ENCODE results near the gene CRLF1.
"Not testable (repeated sequence)": the region's sequence is repeated elsewhere in the genome, so short reads cannot be mapped to it uniquely, and the experiment has no call there.

CRLF1 gene

DNA sequence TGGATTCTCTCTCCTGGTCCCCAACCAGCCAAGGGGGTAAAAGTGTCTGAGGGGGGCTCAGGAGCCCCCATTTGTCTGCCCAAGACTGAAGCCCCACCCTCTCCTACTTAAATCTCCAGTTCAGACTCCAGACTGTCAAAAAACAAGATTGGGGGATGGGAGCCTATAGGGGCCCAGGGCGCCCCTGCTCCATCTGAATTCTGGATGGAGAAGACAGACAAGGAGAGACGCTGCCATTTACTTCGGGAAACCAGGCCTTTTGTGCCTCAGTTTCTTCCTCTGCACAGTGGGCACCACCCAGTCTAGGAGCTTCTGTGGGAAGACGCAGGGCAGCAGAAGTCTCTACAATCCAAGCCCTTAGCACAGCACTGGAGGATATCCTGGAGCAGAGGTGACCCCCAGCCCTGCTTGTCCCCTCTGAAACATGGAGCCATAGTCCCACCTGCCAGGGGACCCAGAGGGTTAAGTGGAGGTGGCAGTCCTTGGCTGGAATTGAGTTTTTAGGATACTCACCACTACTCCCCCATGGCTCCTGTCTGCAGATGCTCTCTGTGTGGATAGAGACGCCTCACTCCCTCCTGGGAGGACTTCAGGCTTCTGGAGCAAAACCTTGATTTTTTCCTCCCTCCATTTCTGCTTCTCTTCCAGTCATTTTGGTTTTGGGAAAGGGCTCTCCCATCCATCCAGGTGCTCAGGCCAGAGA is 1.7 kb upstream of the CRLF1 start:
- no peak for DNase-seq

DNA sequence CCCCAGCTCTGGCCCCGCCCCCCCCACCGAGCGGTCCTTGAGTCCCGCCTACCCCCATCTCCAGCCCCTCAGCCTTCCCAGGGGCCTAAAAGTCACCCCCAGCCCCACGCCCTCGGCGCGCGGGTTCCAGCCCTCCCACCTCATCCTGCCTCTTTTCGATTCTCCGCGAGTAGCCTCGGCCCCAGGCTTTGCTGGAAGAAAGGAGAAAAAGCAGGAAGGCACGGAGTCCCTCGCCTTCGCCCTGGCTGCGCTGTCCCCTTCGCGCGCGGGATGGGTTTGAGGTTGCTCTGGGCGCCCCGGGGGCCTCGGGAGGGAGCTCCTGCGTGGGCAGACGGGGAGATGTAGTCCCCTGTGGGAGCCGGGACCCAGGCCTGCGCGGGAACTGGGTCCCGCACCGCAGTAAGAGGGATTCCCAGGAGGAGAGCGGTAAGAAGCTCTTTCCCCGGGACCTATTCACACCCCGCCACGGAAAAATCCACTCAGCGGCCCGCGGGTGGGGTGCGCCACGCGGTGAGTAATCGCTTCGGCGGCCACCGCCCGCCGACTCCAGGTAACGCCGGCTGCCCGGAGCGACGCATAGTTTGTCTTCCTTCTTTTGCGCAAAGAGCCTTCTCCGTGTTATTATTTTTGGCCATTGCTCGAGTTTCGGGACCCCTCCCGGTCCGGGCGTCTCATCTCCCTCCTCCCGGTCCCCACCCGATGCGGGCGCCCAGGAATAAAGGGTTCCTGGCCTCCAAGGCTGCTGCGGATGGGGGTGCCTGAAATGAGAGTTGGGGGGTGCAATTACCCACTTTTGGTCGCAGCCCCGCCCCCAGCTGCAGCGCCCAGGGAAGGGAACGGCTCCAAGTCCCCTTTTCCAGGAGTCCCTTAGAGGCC is 865 bp upstream of the CRLF1 start:
- no peak for DNase-seq

DNA sequence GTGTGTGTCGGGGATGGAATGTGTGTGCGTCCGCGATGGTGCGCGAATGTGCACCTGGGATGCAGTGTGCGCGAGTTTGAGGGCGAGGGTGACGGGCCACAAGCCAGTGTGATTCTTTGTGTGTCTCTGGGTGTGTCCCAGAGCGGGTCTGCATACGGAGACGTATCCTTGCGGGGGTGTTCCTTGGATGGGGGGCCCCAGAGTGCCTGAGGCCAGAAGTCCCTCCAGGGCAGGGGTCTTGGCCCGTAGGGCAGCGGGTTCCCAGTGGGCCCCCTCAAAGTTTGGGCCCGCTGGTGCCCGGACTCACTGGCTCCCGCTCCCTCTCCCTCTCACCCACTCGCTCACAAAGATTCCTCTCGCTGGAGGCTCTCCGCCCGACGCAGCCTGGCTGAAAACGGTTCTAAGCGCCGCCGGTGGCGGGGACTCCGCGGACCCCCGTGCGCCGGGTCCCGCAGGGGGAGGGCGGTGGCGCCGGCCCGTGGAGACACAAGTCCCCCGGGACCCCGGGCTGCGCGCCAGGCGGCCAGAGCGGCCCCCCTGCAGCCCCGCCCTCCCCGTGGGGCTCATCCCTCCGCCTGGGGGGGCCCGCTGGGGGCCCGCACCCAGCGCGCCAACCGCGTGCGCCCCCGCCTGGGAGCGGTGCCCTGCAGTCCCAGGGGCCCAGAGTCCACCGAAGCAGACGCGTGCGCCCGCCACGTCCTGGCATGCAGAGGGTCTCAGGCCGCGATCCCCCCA is 886 bp downstream of the CRLF1 start:
- DNase-seq: no peak

DNA sequence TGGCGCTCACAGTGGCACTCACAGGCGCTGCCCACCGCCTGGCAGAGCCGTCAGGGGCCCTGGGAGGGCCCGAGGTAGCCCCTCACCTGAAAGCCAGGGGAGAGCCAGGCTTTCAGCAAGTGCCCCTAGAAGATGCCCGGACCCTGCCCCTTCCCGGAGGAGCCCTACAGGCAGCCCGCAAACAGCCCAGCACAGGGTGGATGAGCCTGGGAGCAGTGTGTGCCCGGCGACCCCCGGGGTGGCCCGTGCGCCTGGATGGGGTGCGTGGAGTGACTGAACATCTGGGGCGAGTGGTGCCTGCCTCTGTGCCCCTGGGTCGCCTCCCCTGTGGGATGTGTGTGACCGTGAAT is 1.4 kb downstream of the CRLF1 start:
- DNase-seq: no peak

DNA sequence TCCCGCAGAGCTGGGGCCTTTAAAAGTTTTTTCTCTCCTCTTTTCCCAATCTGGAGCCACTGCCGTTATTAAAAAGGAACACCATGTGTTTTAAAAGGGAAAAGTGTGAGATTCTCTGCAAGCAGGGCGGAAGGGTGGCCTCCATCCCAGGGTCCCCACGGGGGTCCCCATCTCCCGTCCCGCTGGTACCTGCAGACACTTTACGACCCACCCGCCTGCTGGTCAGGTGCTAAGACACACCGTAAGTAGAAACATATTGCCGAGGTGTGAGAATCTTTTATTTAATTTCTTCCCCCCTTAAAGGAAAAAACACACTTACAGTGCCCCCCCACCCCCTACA is 1.8 kb downstream of the CRLF1 start:
- no peak for DNase-seq

DNA sequence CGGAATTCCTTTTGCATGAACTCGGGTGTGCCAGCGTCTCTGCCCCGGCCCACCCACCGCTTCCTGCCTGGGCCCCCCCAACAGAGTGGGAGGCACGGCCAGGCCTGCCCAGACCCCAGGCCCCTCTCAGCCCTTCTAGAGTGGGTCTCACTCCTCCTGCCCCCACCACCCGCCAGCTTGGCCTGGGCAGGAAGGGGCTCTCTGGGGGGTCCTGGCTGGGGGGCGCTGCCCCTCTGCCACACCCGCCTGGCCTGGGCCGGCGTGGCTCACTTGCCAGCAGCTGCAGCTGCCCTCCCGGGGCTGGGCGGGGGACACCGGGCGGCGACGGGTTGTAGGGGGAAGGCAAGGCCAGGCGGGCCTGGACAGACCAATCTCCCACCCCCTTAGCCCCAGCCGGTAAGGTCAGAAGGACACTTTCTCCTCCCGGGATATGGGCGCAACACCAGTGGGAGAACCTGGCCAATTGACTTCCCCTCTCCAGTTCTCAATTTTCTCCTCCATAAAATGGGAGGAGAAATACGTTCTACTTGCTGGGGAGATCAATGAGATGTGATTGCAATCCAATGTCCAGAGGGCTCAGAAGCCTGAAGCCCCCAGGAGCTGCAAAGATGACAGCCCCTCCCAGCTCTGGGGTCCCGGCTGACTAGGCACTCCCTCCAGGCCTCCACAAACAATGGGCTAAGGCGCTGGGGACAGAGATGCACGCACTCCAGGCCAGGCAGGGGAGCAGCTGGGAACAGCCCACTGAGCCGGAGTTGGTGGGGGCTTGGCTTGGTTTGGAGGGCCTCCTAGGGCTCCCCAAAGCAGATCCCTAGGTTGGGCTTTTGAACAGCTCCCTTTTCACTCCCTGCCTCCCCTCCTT is 2.4 kb downstream of the CRLF1 start:
- DNase-seq: no peak

DNA sequence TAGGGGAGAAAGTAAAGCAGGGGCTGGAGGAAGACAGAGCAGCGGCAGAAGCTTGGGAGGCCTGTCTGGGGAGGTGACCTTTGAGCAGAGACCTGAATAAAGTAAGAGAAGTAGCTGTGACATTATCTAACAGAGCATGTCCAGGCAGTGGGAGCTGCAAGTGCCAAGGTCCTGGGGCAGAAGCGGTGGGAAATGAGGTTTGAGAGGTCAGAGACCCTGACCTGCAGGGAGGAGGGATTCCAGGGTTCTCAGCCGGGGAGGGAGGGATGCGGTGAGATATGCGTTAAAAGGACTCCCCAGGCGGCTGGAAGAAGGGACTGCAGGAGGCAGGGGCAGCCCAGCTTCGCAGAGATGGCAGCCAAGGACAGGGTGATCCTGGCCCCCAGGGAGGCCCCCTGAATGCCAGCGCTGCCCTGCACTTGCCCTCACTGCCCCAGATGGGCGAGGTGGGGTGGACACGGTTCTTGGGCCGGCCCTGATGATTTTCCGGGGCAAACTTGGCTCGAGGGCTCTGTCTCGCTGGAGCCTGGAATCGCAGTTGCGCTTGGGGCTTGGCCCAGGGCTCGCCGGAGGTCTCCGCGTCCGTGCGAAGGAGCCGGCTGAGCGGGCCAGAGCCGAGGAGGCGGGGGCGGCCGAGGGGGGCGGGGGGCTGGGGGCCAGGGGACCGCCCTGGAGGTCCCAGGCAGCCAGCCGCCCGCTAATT is 3.2 kb downstream of the CRLF1 start:
- DNase-seq: no peak

DNA sequence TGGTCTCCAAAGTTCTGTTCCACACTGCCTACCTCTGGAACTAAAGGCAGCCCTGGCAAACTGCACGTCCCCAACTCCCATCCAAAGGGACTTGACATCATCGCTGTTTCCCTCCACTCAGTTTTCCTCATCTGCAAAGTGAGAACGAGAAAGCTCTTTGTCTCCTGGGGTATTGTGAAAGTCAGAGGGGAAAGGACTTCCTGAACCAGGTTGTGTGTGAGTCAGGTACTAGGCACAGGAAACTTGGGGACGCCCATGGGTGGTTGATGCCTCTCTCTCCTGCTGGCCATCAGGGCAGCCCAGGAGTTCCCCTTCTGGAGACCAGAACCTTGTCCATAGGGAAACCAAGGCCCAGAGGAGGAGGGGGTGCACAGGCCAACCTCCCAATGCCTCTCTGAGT is 4.7 kb downstream of the CRLF1 start:
- no peak for DNase-seq

DNA sequence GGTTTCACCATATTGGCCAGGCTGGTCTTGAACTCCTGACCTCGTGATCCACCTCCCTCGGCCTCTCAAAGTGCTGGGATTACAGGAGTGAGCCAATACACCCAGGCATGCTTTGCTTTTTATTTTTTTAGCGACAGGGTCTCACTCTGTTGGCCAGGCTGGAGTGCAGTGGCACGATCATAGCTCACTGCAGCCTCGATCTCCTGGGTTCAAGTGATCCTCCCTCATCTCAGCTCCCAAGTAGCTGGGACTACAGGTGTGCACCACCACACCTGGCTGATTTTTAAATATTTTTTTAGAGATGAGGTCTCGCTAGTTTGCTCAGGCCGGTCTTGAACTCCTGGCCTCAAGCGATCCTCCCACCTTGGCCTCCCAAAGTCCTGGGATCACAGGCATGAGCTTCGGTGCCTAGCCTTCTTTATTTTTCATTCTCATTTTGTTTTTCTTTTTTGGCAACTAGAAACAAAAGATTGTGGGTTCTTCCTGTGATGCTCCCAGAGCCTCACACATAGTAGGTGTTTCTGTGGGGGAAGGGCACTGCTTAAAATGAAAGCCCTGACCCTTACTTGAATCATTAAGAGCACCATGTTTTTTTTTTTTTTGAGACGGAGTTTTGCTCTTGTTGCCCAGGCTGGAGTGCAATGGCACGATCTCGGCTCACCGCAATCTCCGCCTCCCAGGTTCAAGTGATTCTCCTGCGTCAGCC is 5.8 kb downstream of the CRLF1 start:
- not testable (repeated sequence) for DNase-seq

DNA sequence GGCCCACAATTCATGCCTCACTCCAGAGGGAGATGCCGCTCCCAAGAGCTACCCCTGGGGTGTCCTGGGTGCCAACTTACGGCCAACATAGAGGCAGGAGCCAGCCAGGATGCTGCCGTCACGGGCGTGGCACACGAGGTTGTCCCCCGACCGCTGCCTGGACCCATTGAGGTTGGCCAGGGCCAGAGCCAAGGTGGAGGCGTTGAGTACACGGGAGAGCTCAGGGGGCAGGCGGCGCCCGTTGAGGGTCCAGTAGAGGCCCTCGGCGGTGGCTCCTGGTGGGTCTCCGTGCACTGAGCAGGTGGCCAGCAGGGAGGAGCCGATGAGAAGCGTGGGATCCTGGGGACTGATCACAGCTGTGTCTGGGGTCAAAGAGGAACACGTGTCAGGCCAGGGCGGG is 7.1 kb downstream of the CRLF1 start:
- DNase-seq: no peak

DNA sequence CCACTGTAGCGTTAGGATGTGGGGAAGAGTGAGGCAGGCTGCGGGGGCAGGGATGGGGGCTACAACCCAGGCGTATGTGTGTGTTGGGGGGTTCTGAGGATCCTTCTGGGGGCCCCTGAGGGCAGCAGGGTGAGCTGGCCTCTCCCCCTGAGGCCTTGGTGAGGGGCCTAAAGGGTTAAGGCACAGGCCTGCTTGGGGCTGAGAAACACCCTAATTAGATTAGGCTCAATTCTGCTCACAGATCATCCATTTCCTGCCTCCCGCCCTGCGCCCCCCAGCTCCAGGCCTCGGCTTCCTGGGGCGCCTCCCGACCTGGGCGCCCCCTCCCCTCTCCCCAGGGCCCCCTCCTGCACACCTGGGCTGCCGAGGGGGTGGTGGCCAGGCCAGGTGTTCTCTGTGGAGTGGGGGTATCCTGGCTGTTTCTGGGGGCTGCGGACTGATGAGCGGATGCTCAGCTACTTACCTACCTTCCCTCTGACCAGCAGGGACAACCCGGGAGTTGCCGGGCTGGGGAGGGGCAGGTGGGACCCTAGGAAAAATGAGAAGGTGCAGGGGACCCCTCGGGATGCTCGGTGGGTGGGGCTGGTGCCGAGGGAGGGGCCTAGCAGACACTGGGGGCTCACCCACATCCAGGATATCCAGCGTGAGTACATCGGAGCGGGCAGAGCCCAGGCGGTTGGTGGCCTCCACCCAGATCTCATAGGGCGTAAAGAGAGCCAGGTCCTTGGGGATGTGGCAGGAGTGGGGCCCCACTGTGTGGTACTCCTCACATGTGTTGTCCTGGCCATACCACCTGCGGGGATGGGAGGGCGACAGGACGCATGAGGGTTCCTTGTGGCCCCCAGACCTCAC is 8.6 kb downstream of the CRLF1 start:
- no peak for DNase-seq

DNA sequence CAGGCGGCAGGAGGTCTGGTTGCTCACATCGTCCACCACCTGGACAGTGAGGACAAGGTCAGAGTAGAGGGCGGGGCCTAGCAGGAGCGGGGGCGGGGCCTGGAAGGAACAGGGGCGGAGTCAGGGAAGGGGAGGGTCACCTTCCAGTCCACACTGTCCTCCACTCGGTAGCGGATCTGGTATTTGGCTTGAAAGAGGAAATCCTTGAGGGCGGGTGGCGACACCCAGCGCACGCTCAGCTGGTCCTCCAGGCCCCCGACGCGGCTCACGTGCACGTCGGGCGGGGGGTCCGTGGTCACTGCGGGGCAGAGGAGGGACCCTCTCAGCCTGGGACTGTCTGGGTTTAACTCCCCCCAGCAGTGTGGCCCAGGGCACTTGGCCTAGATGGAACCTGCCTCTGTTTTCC is 9.8 kb downstream of the CRLF1 start:
- no peak for DNase-seq

DNA sequence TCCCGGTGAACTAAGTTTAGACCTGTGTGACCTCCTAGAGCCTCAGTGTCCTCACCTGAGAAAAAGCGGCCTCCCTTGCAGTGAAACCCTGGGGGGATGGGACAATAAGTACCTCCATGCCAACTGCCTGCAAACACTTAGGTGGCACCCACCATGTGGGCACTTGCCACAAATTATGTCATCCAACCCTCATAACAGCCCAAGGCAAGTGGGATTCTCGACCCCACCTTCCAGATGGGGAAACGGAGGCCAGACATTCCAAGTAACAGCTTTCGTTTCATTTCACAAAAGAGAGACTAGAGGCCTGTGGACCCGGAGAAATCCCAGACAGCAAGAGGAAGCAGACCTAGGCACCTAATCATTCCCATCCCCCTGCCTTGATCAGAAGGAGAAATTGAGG is 11.1 kb downstream of the CRLF1 start:
- no peak for DNase-seq

DNA sequence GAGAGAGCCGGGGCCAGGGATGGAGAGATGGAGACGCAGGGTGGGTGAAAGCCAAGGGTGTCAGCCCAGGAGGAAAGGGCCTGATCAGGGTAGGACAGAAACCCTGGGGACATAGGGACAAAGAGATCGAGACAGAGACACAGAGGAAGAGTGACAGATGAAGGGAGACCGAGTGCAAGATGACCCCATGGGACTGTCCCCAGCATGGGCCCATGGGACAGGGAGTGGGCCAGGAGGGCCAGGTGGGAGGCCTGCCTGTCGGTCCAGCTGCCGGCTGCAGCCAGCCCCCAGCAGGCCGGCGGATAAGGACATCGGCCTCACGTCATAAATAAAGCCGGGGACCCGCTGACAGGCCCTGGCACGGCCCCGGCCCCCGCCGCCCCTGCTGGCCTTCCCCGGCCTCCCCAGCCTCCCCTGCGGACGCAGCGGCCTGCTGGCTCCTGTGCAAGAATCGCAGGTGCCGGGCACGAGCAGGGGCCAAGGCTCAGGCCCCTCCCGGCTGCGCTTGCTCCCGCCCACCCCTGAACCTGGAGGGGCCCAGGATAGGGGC is 11.7 kb downstream of the CRLF1 start:
- DNase-seq: no peak

DNA sequence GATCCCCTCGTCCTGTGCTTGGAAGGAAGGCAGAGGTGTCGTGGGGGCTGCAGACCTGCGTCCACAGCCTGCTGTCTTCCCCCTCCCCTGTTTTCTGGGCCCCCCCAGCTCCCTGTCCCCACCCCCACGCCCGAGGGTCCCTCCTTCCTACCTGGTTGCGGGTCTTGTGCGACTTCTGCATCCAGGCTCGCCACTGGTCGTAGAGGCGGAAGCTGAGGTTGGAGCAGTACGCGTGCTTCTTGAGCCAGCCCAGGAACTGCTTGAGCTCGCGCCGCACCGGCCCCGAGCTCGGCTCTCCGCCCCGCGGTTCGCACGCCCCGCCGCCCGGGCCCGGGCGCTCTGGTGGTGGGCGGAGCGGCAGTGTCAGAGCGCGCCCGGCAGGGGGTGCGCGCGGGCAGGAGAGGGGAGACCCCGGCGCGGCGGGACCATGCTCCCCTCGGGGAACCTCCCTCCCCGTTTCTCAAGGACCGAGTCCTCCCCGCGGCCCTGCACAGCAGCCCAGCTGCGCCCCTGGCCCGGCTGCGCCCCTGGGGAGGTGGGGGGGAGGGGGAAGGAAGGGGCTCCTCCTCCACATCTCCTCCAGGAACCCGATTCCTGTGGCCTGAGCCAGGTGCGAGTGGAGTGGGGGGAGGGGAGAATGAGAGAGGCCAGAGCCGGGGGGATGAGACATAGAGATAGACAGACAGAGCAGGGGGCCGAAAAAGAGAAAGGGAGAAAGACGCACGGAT is 12.3 kb downstream of the CRLF1 start:
- DNase-seq: peak in 1 of 2 experiments; percentile 28

DNA sequence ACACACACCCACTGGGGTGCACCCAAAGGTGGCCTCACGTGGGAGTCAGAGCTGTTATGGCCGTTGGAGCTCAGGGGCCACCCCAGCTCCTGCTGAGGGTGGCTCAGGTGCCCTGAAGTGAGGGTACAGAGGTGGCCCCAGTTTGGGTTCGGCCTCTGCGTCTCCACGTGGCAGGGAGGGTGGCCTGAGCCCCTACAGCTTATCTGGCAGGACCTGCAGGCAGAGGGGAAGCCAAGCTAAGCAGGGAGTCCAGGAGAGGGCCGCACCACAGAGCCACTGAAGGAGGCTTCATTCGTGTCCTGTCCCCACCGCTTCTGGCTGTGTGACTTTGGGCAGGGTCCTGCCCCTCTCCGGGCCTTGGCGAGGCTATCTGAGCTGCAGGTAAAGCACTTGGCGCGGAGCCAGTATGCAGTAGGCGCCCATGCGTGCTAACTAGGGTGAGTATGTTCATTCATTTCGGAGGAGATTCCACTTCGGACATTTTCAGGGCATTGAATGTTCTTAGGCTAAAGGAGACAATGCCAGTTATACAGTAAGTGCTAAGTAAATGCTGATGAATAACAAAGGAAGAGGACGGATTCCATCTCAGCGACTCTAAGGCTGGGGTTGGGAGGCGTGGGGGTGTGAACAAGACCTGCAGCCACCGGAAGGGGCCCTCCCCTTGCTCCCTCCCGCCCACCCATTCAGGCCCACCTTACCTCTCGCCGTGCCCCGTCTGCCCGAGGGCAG is 13.1 kb downstream of the CRLF1 start:
- peak in 1 of 2 experiments; percentile 24 for DNase-seq

DNA sequence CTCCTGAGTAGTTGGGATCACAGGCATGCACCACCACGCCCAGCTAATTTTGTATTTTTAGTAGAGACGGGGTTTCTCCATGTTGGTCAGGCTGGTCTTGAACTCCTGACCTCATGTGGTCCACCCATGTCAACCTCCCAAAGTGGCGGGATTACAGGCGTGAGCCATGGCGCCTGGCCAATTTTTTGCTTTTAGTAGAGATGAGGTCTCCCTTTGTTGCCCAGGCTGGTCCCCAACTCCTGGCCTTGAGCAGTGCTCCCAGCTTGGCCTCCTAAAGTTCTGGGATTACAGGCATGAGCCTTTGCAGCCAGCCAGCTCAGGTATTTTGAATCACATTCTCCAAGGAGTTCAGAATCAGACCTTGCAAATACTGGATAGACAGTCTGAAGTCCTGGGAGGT is 13.9 kb downstream of the CRLF1 start:
- not testable (repeated sequence) for DNase-seq

DNA sequence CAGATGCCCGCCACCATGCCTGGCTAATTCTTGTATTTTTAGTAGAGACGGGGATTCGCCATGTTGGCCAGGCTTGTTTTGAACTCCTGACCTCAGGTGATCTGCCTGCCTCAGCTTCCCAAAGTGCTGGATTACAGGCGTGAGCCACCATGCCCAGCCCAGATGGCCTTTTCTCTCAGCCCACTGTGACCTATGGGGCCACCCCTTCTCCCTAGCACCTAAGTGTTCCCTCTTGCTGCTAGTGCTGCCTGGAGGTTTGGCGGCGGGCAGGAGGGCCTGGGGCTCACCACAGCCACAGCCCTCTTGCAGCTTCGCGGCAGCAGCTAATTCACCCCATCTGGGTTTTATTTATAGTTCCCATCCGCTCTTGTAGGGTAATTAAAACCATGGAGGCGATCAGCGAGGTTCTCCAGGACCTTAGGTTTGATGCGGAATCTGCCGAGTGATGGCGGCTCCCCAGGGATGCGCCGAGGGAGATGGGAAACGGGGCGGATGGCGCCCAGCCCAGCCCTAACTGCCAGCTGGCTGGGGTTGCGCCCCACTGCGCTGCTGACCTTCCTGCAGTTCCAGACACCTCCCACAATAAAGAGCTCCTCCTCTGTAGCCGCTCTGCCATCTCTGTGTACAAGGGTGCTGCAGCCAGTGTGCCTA is 14.7 kb downstream of the CRLF1 start:
- no peak for DNase-seq
